Spleen (tissue), 11 donors: Measurements from ENCODE around the gene ACOXL. TPM values are rescaled to one million over a fixed set of nuclear protein-coding genes. Genes with fewer than 3 reads are reported as not detected.

Experiments used
- DNase-seq: peaks from one replicate; pipeline ENCODE4 v3.0.0-alpha.2; 2020
- H3K27ac ChIP-seq, 8 donors: fragments of 200-600 bp; sonication (generic) in 7 of 8; 1 replicate in 4 of 8; 2 replicates in 4 of 8; pipeline versions ENCODE4 v1.5.0 to v1.8.0; 2016 to 2021; ENCODE audit warnings: inconsistent platforms in 4 of 8, mild to moderate bottlenecking in 4 of 8, moderate library complexity in 1 of 8
- H3K27me3 ChIP-seq, 7 donors: fragments of 200-600 bp; sonication (generic) in 6 of 7; replicated peaks in 1 of 7; 1 replicate in 4 of 7; 2 replicates in 3 of 7; pipeline versions ENCODE4 v1.5.0 to v1.8.0; 2016 to 2021; ENCODE audit warnings: inconsistent platforms in 3 of 7, mild to moderate bottlenecking in 1 of 7
- H3K36me3 ChIP-seq, 6 donors: fragments of 200-600 bp; sonication (generic) in 5 of 6; 1 replicate in 4 of 6; 2 replicates in 2 of 6; pipeline versions ENCODE4 v1.5.0 to v1.8.0; 2016 to 2021; ENCODE audit warnings: inconsistent platforms in 2 of 6
- H3K4me1 ChIP-seq, 6 donors: fragments of 200-600 bp; sonication (generic) in 5 of 6; 1 replicate in 3 of 6; 2 replicates in 3 of 6; pipeline versions ENCODE4 v1.5.0 to v1.8.0; 2016 to 2021; ENCODE audit warnings: inconsistent platforms in 3 of 6
- H3K4me3 ChIP-seq, 8 donors: fragments of 200-600 bp; sonication (generic) in 7 of 8; 1 replicate in 4 of 8; 2 replicates in 4 of 8; pipeline versions ENCODE4 v1.5.0 to v1.8.0; 2016 to 2021; ENCODE audit warnings: inconsistent platforms in 4 of 8, mild to moderate bottlenecking in 4 of 8, moderate library complexity in 2 of 8
- H3K9me3 ChIP-seq, 8 donors: fragments of 200-600 bp; sonication (generic) in 7 of 8; 1 replicate in 4 of 8; 2 replicates in 4 of 8; pipeline versions ENCODE4 v1.5.0 to v1.8.0; 2016 to 2021; ENCODE audit warnings: inconsistent platforms in 4 of 8
- POLR2A ChIP-seq, 3 donors: fragments of 450-650 bp; IDR thresholded peaks; one replicate each; pipeline ENCODE4 v1.5.1; 2017; ENCODE audit warnings: antibody characterized with exemption in 3 of 3, mild to moderate bottlenecking in 1 of 3
- POLR2AphosphoS5 ChIP-seq, 3 donors: sonication (generic); formaldehyde crosslinking; IDR thresholded peaks; one replicate each; pipeline ENCODE4 v1.5.1; 2017; ENCODE audit warnings: antibody characterized with exemption in 3 of 3
- WGBS, 5 donors: extraction: QIAGEN DNeasy Blood & Tissue Kit in 3 of 5; methylation state at CpG; one replicate each; pipeline versions ENCODE4 v1.1.5 to v1.1.7; 2013 to 2018; 5-methylcytosine and 5-hydroxymethylcytosine counted together
- intact Hi-C: fragments of 100-400 bp; cut with DNase I; formaldehyde crosslinking; loops from one replicate; pipeline ENCODE4 v1.15.0; 2023; ENCODE audit warnings: low total_unique reads
- polyA plus RNA-seq, 3 donors: library from polyadenylated mRNA; stranded (reverse); fragments of 200-250 nt; gene quantifications; one replicate each; pipeline ENCODE4 v1.2.1, GENCODE V29; 2013
- total RNA-seq, 7 donors: library from RNA; depleted of rRNA in 3 of 7; stranded (reverse); fragments of >200 nt in 3 of 7; fragmentation: NEBNext Ultra II Directional in 4 of 7; extraction: Animal tissue kit (Norgen Biotek cat#: 25700) in 4 of 7; gene quantifications; one replicate each; pipeline versions ENCODE4 v1.1.0 to v1.2.1, GENCODE V29; 2016 to 2021
- TF ChIP-seq, protein P1 (sequence below), 11 experiments: fragments of 200-600 bp in 7 of 11; fragments of 450-650 bp in 4 of 11; sonication (generic) in 4 of 11; IDR thresholded peaks in 8 of 11; conservative IDR thresholded peaks in 3 of 11; 1 replicate in 7 of 11; 2 replicates in 4 of 11; pipeline versions ENCODE4 v1.4.0 to v1.8.0; 2016 to 2021; ENCODE audit warnings: antibody characterized with exemption in 11 of 11, inconsistent platforms in 4 of 11, mild to moderate bottlenecking in 1 of 11
- donor health status: healthy with polysubstance abuse.
- donor health status: DM: no; HTN: no; CAD: no; lungs with moderate emphysema.
- donor health status: DM: no; HTN: no; CAD: no.
- donor health status: Bipolar disorder and iron deficiency.
- donor health status: healthy.
- donor health status: DM: no; HTN: no; CAD: no.
- donor health status: DM: yes; HTN: yes; CAD: no.

Gene ACOXL
- total and polyA plus RNA-seq, 10 donors = 0.04 to 1.0 (median 0.66) TPM

DNA sequence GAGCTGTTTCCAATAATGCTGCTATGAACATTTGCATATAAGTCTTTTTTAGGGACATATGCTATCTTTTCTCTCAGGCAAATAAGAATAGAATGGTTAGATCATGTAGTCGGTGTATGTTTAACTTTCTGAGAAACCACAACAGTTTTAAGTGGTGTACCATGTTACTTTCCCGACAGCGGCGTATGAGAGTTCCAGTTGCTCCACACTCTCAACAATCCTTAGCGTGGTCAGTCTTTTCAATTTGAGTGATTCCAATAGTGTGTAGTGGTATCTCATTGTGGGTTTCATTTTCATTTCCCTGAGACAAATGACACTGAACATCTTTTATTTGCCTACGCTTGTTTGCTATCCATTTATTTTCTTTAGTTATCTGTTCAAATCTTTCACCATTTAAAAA, 149.5 kb downstream of the ACOXL start:
- H3K4me3 ChIP-seq = no peak overlapping the region
- TF ChIP-seq POLR2AphosphoS5 (IDR thresholded peaks at IDR 0.05) = no peak
- TF ChIP-seq, protein P1, sequence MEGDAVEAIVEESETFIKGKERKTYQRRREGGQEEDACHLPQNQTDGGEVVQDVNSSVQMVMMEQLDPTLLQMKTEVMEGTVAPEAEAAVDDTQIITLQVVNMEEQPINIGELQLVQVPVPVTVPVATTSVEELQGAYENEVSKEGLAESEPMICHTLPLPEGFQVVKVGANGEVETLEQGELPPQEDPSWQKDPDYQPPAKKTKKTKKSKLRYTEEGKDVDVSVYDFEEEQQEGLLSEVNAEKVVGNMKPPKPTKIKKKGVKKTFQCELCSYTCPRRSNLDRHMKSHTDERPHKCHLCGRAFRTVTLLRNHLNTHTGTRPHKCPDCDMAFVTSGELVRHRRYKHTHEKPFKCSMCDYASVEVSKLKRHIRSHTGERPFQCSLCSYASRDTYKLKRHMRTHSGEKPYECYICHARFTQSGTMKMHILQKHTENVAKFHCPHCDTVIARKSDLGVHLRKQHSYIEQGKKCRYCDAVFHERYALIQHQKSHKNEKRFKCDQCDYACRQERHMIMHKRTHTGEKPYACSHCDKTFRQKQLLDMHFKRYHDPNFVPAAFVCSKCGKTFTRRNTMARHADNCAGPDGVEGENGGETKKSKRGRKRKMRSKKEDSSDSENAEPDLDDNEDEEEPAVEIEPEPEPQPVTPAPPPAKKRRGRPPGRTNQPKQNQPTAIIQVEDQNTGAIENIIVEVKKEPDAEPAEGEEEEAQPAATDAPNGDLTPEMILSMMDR (IDR thresholded peaks at IDR 0.05 in 8 of 11, conservative IDR thresholded peaks at IDR 0.05 in 3 of 11) = no peak
- TF ChIP-seq POLR2A (IDR thresholded peaks at IDR 0.05) = no peak

GRCh38 chr2:110883406-110883805, 151.0 kb downstream of the ACOXL start:
- no peak for TF ChIP-seq POLR2A (IDR thresholded peaks at IDR 0.05)
- no peak for TF ChIP-seq POLR2AphosphoS5 (IDR thresholded peaks at IDR 0.05)
- TF ChIP-seq, protein P1 (IDR thresholded peaks at IDR 0.05 in 8 of 11, conservative IDR thresholded peaks at IDR 0.05 in 3 of 11) = no peak
- no peak overlapping the region for H3K4me3 ChIP-seq
- H3K4me1 ChIP-seq = no peaks in the 10 kb centered on the region
- intact Hi-C loops = no loop called here
- no peaks in the 10 kb centered on the region for H3K27me3 ChIP-seq
- H3K9me3 ChIP-seq = peaks cover 0 to 6% (median under 1%) of the 10 kb centered on the region in 8 donors
- WGBS, 5 donors = 86 to 97% (median 92%) methylated on average over 1 of the region's 1 CpG
- no peak for DNase-seq
- no peaks in the 10 kb centered on the region for H3K36me3 ChIP-seq
- no peak overlapping the region for H3K27ac ChIP-seq

More for the DNA sequence above, 149.5 kb downstream of the ACOXL start:
- Histone ChIP-seq H3K27ac (no peak overlapping the region), H3K36me3 (no peaks in the 10 kb centered on the region), H3K27me3 (peaks cover 0 to 8% (median 0%) of the 10 kb centered on the region in 7 donors), H3K4me1 (peaks cover 0 to 9% (median 0%) of the 10 kb centered on the region in 6 donors), H3K9me3 (peaks cover 0 to 11% (median 2%) of the 10 kb centered on the region in 8 donors)
- intact Hi-C loops = no loop called here
- no peak for DNase-seq
- WGBS, 5 donors = 77 to 82% (median 79%) methylated on average over 6 of the region's 6 CpGs

GRCh38 chr2:110885256-110885655, 152.9 kb downstream of the ACOXL start:
- Histone ChIP-seq H3K4me3 (no peak overlapping the region), H3K27ac (no peak overlapping the region), H3K27me3 (no peaks in the 10 kb centered on the region), H3K36me3 (no peaks in the 10 kb centered on the region), H3K4me1 (no peaks in the 10 kb centered on the region), H3K9me3 (peaks cover 0 to 4% (median 0%) of the 10 kb centered on the region in 8 donors)
- no peak for DNase-seq
- WGBS, 5 donors = 81 to 96% (median 84%) methylated on average over 4 of the region's 4 CpGs
- TF ChIP-seq POLR2AphosphoS5 (IDR thresholded peaks at IDR 0.05) = no peak
- TF ChIP-seq, protein P1 (IDR thresholded peaks at IDR 0.05 in 8 of 11, conservative IDR thresholded peaks at IDR 0.05 in 3 of 11) = no peak
- no peak for TF ChIP-seq POLR2A (IDR thresholded peaks at IDR 0.05)
- intact Hi-C loops = no loop called here

DNA sequence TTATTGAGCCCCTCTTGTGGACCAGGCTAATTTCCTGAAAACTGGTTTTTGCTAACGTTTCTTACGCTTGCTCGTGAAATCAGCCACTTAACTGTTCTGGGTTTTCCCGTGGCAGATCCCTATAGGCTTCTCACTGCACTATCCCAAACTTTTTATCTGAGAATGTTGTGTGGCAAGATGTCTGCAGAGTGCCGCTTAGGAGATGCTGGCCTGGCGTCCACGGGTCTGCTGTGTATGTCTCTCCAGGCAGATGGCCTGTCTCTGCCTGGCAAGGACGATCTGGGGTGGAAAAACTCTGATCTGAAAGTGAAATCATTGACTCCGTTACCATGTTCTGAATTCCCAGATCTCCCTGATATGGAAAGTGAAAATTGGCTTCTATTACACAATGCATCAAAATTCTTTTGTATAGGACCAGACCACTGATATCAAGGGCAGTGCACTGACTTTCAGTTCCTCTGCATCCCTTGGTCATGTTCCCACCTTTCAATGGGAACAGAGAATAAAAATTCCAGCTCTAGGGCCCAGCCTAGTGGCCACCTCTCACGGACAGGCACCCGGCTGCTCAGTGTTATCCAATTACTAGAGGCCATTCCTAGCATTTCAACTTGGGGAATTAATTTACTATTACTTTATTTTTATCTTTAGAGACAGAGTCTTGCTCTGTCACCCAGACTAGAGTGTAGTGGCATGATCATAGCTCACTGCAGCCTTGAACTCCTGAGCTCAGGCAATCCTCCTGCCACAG, 154.6 kb downstream of the ACOXL start:
- Histone ChIP-seq H3K4me1 (no peaks in the 10 kb centered on the region), H3K36me3 (no peaks in the 10 kb centered on the region), H3K27me3 (no peaks in the 10 kb centered on the region), H3K4me3 (no peak overlapping the region), H3K9me3 (peaks cover 0 to under 1% (median 0%) of the 10 kb centered on the region in 8 donors), H3K27ac (no peak overlapping the region)
- no peak for DNase-seq
- intact Hi-C loops = no loop called here
- 74 to 92% (median 78%) methylated on average over 11 of the region's 11 CpGs for WGBS, 5 donors
- no peak for TF ChIP-seq POLR2A (IDR thresholded peaks at IDR 0.05)
- TF ChIP-seq POLR2AphosphoS5 (IDR thresholded peaks at IDR 0.05) = no peak
- TF ChIP-seq, protein P1 (IDR thresholded peaks at IDR 0.05 in 8 of 11, conservative IDR thresholded peaks at IDR 0.05 in 3 of 11) = no peak
